GM12878 (cell line): Measurements from ENCODE around the gene UBE2D4. TPM values are rescaled to one million over a fixed set of nuclear protein-coding genes. Genes with fewer than 3 reads are reported as not detected.

Source experiments
- ATAC-seq: fragments of 200-7000 bp; cut with Tn5 transposase; 3 replicates; pipeline ENCODE4 v1.9.1; 2020; ENCODE audit warnings: mild to moderate bottlenecking, moderate library complexity
- BruUV-seq: library from RNA; stranded (reverse); fragments of 400-500 nt; replicated peaks from 2 replicates; lab custom pipeline; 2021; lab: Mats Ljungman, UMichigan
- CTCF ChIA-PET: fragments of 300-600 bp; sonication (Branson Sonifier 250); formaldehyde crosslinking; extraction: SDS; loops from one replicate; lab custom pipeline; 2021; ENCODE audit warnings: inconsistent platforms; lab: Yijun Ruan, JAX
- POLR2A ChIA-PET: fragments of 350-600 bp; formaldehyde crosslinking; extraction: SDS; loops from one replicate; lab custom pipeline; 2021; ENCODE audit warnings: inconsistent platforms; lab: Charles Lee
- RAD21 ChIA-PET: fragments of 300-600 bp; sonication (Branson Sonifier 250); formaldehyde crosslinking; loops from one replicate; lab custom pipeline; 2023; ENCODE audit warnings: antibody characterized with exemption; ENCODE audit not compliant: unreplicated experiment; lab: Charles Lee
- SMC1A ChIA-PET: fragments of 300-600 bp; sonication (Branson Sonifier 250); formaldehyde crosslinking; loops from one replicate; lab custom pipeline; 2023; ENCODE audit not compliant: unreplicated experiment, uncharacterized antibody; lab: Charles Lee
- DNase-seq: peaks from one replicate; pipeline ENCODE4 v3.0.0-alpha.2; 2011; ENCODE audit warnings: low read depth, low spot score
- FAIRE-seq: peaks from 3 replicates; lab custom pipeline; 2011; peaks lifted over from hg19 to GRCh38; lab: Jason Lieb, UNC
- H2AFZ ChIP-seq: 2 replicates; pipeline ENCODE4 v1.6.0; 2011; ENCODE audit warnings: low read depth, low read length, control low read depth; ENCODE audit not compliant: control insufficient read depth
- H3K27ac ChIP-seq: 2 replicates; pipeline ENCODE4 v1.5.1; 2011; ENCODE audit warnings: control low read depth; ENCODE audit not compliant: control insufficient read depth, insufficient read depth
- H3K27me3 ChIP-seq, 2 experiments: replicated peaks in 1 of 2; 2 replicates each; pipeline versions ENCODE4 v1.6.0 to v1.6.1; 2011; ENCODE audit warnings: low read length in 1 of 2; ENCODE audit not compliant: control insufficient read depth in 2 of 2, insufficient read depth in 2 of 2
- H3K36me3 ChIP-seq, 2 experiments: 2 replicates each; pipeline ENCODE4 v1.5.1; 2011; ENCODE audit warnings: low read length in 1 of 2; ENCODE audit not compliant: control insufficient read depth in 2 of 2, insufficient read depth in 2 of 2
- H3K4me1 ChIP-seq: 2 replicates; pipeline ENCODE4 v1.6.1; 2011; ENCODE audit warnings: mild to moderate bottlenecking, low read length, moderate library complexity, mixed read lengths; ENCODE audit not compliant: control insufficient read depth, insufficient read depth
- H3K4me2 ChIP-seq: 2 replicates; pipeline ENCODE4 v1.6.0; 2011; ENCODE audit warnings: control low read depth; ENCODE audit not compliant: control insufficient read depth, insufficient read depth
- H3K4me3 ChIP-seq: fragments of 200-600 bp; sonication (generic); 2 replicates; pipeline ENCODE4 v1.5.1; 2016
- H3K79me2 ChIP-seq: 2 replicates; pipeline ENCODE4 v1.6.0; 2011; ENCODE audit warnings: low read length; ENCODE audit not compliant: control insufficient read depth, insufficient read depth
- H3K9ac ChIP-seq: 2 replicates; pipeline ENCODE4 v1.8.0; 2011; ENCODE audit warnings: low read length, control low read depth, mixed read lengths; ENCODE audit not compliant: control insufficient read depth, insufficient read depth
- H3K9me3 ChIP-seq: replicated peaks from 3 replicates; pipeline ENCODE4 v1.5.1; 2011; ENCODE audit warnings: mild to moderate bottlenecking, low read length; ENCODE audit not compliant: control insufficient read depth, insufficient read depth
- H4K20me1 ChIP-seq: 2 replicates; pipeline ENCODE4 v1.6.0; 2011; ENCODE audit not compliant: control insufficient read depth, insufficient read depth
- CBX5 ChIP-seq: sonication (generic); IDR thresholded peaks from 2 replicates; pipeline ENCODE4 v1.6.1; 2016; ENCODE audit warnings: low read depth, moderate library complexity, mild to moderate bottlenecking, inconsistent platforms
- IKZF1 ChIP-seq: fragments of 450-650 bp; conservative IDR thresholded peaks from 2 replicates; pipeline ENCODE4 v1.6.1; 2017; ENCODE audit warnings: antibody characterized with exemption, mild to moderate bottlenecking
- KAT2A ChIP-seq: conservative IDR thresholded peaks from 2 replicates; pipeline ENCODE4 v1.6.1; 2011; ENCODE audit warnings: low read depth, low read length; ENCODE audit not compliant: control insufficient read depth
- LARP7 ChIP-seq: fragments of 450-650 bp; IDR thresholded peaks from 2 replicates; pipeline ENCODE4 v1.6.1; 2017; ENCODE audit warnings: mild to moderate bottlenecking
- MTA2 ChIP-seq: fragments of 450-650 bp; IDR thresholded peaks from 2 replicates; pipeline ENCODE4 v1.6.1; 2016; ENCODE audit warnings: low read depth, mild to moderate bottlenecking, moderate library complexity
- POLR2A ChIP-seq: IDR thresholded peaks from 2 replicates; pipeline ENCODE4 v1.6.1; 2011; ENCODE audit warnings: low read depth, mild to moderate bottlenecking, low read length
- TCF12 ChIP-seq: IDR thresholded peaks from 2 replicates; pipeline ENCODE4 v1.6.1; 2011; ENCODE audit warnings: low read depth, mild to moderate bottlenecking, low read length
- TCF7 ChIP-seq: IDR thresholded peaks from 2 replicates; pipeline ENCODE4 v1.6.1; 2014; ENCODE audit warnings: antibody characterized with exemption, borderline replicate concordance
- USF1 ChIP-seq: IDR thresholded peaks from 2 replicates; pipeline ENCODE4 v1.6.1; 2011; ENCODE audit warnings: borderline replicate concordance, low read depth, mild to moderate bottlenecking, moderate library complexity, mixed read lengths, low read length; ENCODE audit not compliant: insufficient read depth; ENCODE audit errors: extremely low read length
- WRNIP1 ChIP-seq: IDR thresholded peaks from 2 replicates; pipeline ENCODE4 v1.6.1; 2011; ENCODE audit warnings: low read depth, low read length, improper control_type of control experiment, borderline replicate concordance
- ZNF24 ChIP-seq: fragments of 450-650 bp; IDR thresholded peaks from 2 replicates; pipeline ENCODE4 v1.6.1; 2017; ENCODE audit warnings: antibody characterized with exemption, mild to moderate bottlenecking
- ZNF592 ChIP-seq: fragments of 450-650 bp; IDR thresholded peaks from 2 replicates; pipeline ENCODE4 v1.6.1; 2017; ENCODE audit warnings: mild to moderate bottlenecking, moderate library complexity
- WGBS: methylation state at CpG from one replicate; pipeline ENCODE4 v1.1.6; 2016; ENCODE audit warnings: low lambda C conversion rate; ENCODE audit not compliant: insufficient replicate concordance, insufficient coverage; ENCODE audit errors: missing lambda C conversion rate; 5-methylcytosine and 5-hydroxymethylcytosine counted together
- in situ Hi-C: fragments of 300-500 bp; cut with MboI; formaldehyde crosslinking; loops from 9 replicates; pipeline ENCODE4 v1.14.3; 2018; ENCODE audit warnings: mixed read lengths
- intact Hi-C: fragments of 100-400 bp; cut with micrococcal nuclease; formaldehyde crosslinking; loops from one replicate; pipeline ENCODE4 v1.14.2; 2022; ENCODE audit not compliant: unreplicated experiment
- polyA plus RNA-seq, 11 experiments: library from polyadenylated mRNA; depleted of rRNA in 4 of 11; unstranded in 6 of 11; stranded (reverse) in 5 of 11; fragments of >200 nt; fragmentation: Nextera tagmentation in 4 of 11; fragmentation: Illumina TruSeq in 1 of 11; extraction: Ambion mirVana in 4 of 11; extraction: Trizol in 1 of 11; gene quantifications; 1 replicate in 1 of 11; 2 replicates in 10 of 11; pipeline versions ENCODE4 v1.2.1 to v1.2.3, GENCODE V29; 2011 to 2016; ENCODE audit warnings: inconsistent platforms in 2 of 11, missing spikeins in 2 of 11, low read depth in 1 of 11
- total RNA-seq, 4 experiments: library from RNA; depleted of rRNA in 3 of 4; stranded (reverse); fragments of >200 nt in 3 of 4; fragmentation: Illumina TruSeq in 1 of 4; extraction: Trizol in 1 of 4; gene quantifications; 2 replicates each; pipeline versions ENCODE4 v1.2.1 to v1.2.3, GENCODE V29; 2013 to 2021
- TF ChIP-seq, protein P1 (sequence below): fragments of 450-650 bp; formaldehyde crosslinking; IDR thresholded peaks from 2 replicates; pipeline ENCODE4 v1.4.0; 2022; ENCODE audit warnings: mild to moderate bottlenecking, moderate library complexity
- TF ChIP-seq, protein P2 (sequence below): fragments of 450-650 bp; formaldehyde crosslinking; IDR thresholded peaks from 2 replicates; pipeline ENCODE4 v1.4.0; 2020; ENCODE audit warnings: mild to moderate bottlenecking, moderate library complexity

The UBE2D4 gene
- total and polyA plus RNA-seq, 10 of the 15 experiments (the other 5 are each of a cell fraction or from before 2014, with no cell fraction given): 3.5 to 16.6 (median 10.3) TPM

DNA sequence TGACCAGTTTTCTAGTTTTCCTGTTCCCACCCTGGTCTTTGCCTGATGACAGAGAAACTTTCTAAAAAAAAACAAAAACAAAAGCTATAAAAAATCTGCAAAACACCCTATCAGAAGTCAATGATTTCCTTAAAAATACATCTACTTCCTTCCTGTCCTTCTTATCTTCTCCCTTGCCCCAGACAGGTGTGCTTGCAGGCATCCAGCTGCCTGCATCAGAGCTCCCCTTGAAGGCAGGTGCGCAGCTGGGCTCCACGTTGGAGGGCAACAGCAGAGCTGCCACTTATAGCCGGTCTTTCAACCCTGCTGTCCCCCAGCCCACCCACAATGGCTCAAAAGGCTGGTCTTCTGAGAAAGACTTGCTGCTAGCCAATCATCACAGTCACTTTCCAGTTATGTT is 29.8 kb downstream of the UBE2D4 start:
- Histone ChIP-seq H3K27me3 (no peaks in the 10 kb centered on the region), H3K27ac (no peak overlapping the region), H2AFZ (no peak overlapping the region), H3K4me1 (no peaks in the 10 kb centered on the region), H3K9me3 (no peaks in the 10 kb centered on the region), H3K4me3 (no peak overlapping the region), H3K79me2 (no peaks in the 10 kb centered on the region), H3K9ac (no peak overlapping the region), H3K36me3 (peaks cover 0 to 9% of the 10 kb centered on the region in 2 experiments; a peak in 1 of 4 replicates), H3K4me2 (no peak overlapping the region), H4K20me1 (no peaks in the 10 kb centered on the region)
- no peak for ATAC-seq
- BruUV-seq: no TSS peak
- ChIA-PET SMC1A (no interaction called here), POLR2A (interaction anchor here (1.4 kb wide), 1 partner anchor 14 kb away, joined by 3 read pairs; no protein-coding TSS in a partner anchor), CTCF (no interaction called here), RAD21 (no interaction called here)
- intact Hi-C loops (no loop called here), in situ Hi-C loops (no loop called here)
- DNase-seq: no peak
- 57% methylated on average over 3 of the region's 3 CpGs for WGBS
- FAIRE-seq: no peak
- TF ChIP-seq IKZF1 (no peak), KAT2A (no peak), TCF7 (no peak), MTA2 (no peak), USF1 (no peak), TCF12 (no peak), POLR2A (no peak), WRNIP1 (no peak), ZNF24 (no peak), CBX5 (no peak), LARP7 (no peak), ZNF592 (no peak)
- TF ChIP-seq, protein P1, sequence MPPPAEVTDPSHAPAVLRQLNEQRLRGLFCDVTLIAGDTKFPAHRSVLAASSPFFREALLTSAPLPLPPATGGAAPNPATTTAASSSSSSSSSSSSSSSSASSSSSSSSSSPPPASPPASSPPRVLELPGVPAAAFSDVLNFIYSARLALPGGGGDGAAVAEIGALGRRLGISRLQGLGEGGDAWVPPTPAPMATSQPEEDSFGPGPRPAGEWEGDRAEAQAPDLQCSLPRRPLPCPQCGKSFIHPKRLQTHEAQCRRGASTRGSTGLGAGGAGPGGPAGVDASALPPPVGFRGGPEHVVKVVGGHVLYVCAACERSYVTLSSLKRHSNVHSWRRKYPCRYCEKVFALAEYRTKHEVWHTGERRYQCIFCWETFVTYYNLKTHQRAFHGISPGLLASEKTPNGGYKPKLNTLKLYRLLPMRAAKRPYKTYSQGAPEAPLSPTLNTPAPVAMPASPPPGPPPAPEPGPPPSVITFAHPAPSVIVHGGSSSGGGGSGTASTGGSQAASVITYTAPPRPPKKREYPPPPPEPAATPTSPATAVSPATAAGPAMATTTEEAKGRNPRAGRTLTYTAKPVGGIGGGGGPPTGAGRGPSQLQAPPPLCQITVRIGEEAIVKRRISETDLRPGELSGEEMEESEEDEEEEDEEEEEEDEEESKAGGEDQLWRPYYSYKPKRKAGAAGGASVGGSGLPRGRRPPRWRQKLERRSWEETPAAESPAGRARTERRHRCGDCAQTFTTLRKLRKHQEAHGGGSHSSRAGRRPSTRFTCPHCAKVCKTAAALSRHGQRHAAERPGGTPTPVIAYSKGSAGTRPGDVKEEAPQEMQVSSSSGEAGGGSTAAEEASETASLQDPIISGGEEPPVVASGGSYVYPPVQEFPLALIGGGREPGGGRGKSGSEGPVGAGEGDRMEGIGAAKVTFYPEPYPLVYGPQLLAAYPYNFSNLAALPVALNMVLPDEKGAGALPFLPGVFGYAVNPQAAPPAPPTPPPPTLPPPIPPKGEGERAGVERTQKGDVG: no peak
- TF ChIP-seq, protein P2, sequence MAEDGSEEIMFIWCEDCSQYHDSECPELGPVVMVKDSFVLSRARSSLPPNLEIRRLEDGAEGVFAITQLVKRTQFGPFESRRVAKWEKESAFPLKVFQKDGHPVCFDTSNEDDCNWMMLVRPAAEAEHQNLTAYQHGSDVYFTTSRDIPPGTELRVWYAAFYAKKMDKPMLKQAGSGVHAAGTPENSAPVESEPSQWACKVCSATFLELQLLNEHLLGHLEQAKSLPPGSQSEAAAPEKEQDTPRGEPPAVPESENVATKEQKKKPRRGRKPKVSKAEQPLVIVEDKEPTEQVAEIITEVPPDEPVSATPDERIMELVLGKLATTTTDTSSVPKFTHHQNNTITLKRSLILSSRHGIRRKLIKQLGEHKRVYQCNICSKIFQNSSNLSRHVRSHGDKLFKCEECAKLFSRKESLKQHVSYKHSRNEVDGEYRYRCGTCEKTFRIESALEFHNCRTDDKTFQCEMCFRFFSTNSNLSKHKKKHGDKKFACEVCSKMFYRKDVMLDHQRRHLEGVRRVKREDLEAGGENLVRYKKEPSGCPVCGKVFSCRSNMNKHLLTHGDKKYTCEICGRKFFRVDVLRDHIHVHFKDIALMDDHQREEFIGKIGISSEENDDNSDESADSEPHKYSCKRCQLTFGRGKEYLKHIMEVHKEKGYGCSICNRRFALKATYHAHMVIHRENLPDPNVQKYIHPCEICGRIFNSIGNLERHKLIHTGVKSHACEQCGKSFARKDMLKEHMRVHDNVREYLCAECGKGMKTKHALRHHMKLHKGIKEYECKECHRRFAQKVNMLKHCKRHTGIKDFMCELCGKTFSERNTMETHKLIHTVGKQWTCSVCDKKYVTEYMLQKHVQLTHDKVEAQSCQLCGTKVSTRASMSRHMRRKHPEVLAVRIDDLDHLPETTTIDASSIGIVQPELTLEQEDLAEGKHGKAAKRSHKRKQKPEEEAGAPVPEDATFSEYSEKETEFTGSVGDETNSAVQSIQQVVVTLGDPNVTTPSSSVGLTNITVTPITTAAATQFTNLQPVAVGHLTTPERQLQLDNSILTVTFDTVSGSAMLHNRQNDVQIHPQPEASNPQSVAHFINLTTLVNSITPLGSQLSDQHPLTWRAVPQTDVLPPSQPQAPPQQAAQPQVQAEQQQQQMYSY (CRISPR knock-in tag): no peak
